B cell (primary cell): ENCODE results near the gene MSH6. TPM values are rescaled to one million over a fixed set of nuclear protein-coding genes. Genes with fewer than 3 reads are reported as not detected.

Experiments used
- ATAC-seq: fragments of 200-7000 bp; cut with Tn5 transposase; one replicate; pipeline ENCODE4 v1.10.0; 2021; ENCODE audit warnings: low read depth, mild to moderate bottlenecking, moderate number of reproducible peaks, moderate library complexity
- CTCF ChIA-PET: fragments of 350-600 bp; sonication (Branson Sonifier 250); formaldehyde crosslinking; loops from one replicate; lab custom pipeline; 2021; ENCODE audit warnings: antibody characterized with exemption, inconsistent platforms; lab: Charles Lee
- POLR2A ChIA-PET: fragments of 350-600 bp; sonication (Branson Sonifier 250); formaldehyde crosslinking; loops from one replicate; lab custom pipeline; 2021; ENCODE audit warnings: antibody characterized with exemption; lab: Charles Lee
- DNase-seq: peaks from one replicate; pipeline ENCODE4 v3.0.0; 2013
- H2AFZ ChIP-seq: 2 replicates; pipeline ENCODE4 v1.6.1; 2012; ENCODE audit warnings: mild to moderate bottlenecking, low read depth, low read length; ENCODE audit not compliant: insufficient read depth, poor library complexity, severe bottlenecking
- H3K27ac ChIP-seq, 2 donors: 1 replicate in 1 of 2; 2 replicates in 1 of 2; pipeline ENCODE4 v1.5.1; 2012 to 2013; ENCODE audit warnings: low read length in 2 of 2, mild to moderate bottlenecking in 2 of 2, moderate library complexity in 1 of 2
- H3K27me3 ChIP-seq, 4 experiments: fragments of 200-600 bp in 1 of 4; sonication (generic) in 1 of 4; replicated peaks in 1 of 4; 1 replicate in 2 of 4; 2 replicates in 2 of 4; pipeline versions ENCODE4 v1.6.1 to v1.7.0; 2013 to 2016; ENCODE audit warnings: low read length in 3 of 4, mild to moderate bottlenecking in 2 of 4, mixed read lengths in 1 of 4, moderate library complexity in 1 of 4; ENCODE audit not compliant: insufficient read depth in 4 of 4, control insufficient read depth in 3 of 4; ENCODE audit errors: control extremely low read depth in 1 of 4
- H3K36me3 ChIP-seq, 2 experiments: replicated peaks in 1 of 2; 1 replicate in 1 of 2; 2 replicates in 1 of 2; pipeline versions ENCODE4 v1.6.1 to v1.7.1; 2013; ENCODE audit warnings: low read length in 1 of 2; ENCODE audit not compliant: insufficient read depth in 2 of 2, control insufficient read depth in 1 of 2; ENCODE audit errors: control extremely low read depth in 1 of 2, extremely low read depth in 1 of 2
- H3K4me1 ChIP-seq, 2 donors: fragments of 200-600 bp in 1 of 2; sonication (generic) in 1 of 2; 1 replicate in 1 of 2; 2 replicates in 1 of 2; pipeline versions ENCODE4 v1.5.1 to v1.6.1; 2013 to 2017; ENCODE audit warnings: low read length in 2 of 2; ENCODE audit not compliant: control insufficient read depth in 2 of 2, insufficient read depth in 2 of 2
- H3K4me2 ChIP-seq: replicated peaks from 2 replicates; pipeline ENCODE3; 2012; ENCODE audit warnings: mild to moderate bottlenecking, low read depth, low read length; ENCODE audit not compliant: poor library complexity, severe bottlenecking
- H3K4me3 ChIP-seq, 5 experiments: fragments of 200-600 bp in 1 of 5; sonication (generic) in 1 of 5; 1 replicate in 3 of 5; 2 replicates in 2 of 5; pipeline versions ENCODE4 v1.5.1 to v1.7.0; 2011 to 2016; ENCODE audit warnings: low read length in 4 of 5, mild to moderate bottlenecking in 4 of 5, low read depth in 2 of 5, control low read depth in 1 of 5, moderate library complexity in 1 of 5; ENCODE audit not compliant: insufficient read depth in 1 of 5; ENCODE audit errors: control extremely low read depth in 1 of 5, extremely low read depth in 1 of 5
- H3K79me2 ChIP-seq: fragments of 200-600 bp; sonication (generic); one replicate; pipeline ENCODE4 v1.6.0; 2016; ENCODE audit warnings: low read length; ENCODE audit not compliant: control insufficient read depth, insufficient read depth
- H3K9ac ChIP-seq: fragments of 200-600 bp; sonication (generic); 2 replicates; pipeline ENCODE4 v1.6.1; 2017; ENCODE audit warnings: mild to moderate bottlenecking, low read length, moderate library complexity
- H3K9me3 ChIP-seq, 3 donors: one replicate each; pipeline versions ENCODE4 v1.6.1 to v1.7.1; 2013; ENCODE audit warnings: low read length in 2 of 3; ENCODE audit not compliant: control insufficient read depth in 2 of 3, insufficient read depth in 1 of 3; ENCODE audit errors: control extremely low read depth in 1 of 3
- H4K20me1 ChIP-seq: 2 replicates; pipeline ENCODE4 v1.6.0; 2012; ENCODE audit warnings: mild to moderate bottlenecking, low read length; ENCODE audit not compliant: insufficient read depth, control insufficient read depth, poor library complexity, severe bottlenecking
- H3K27ac Mint-ChIP-seq: one replicate; pipeline ENCODE4 v1.8.0; 2021; ENCODE audit warnings: mixed read lengths
- H3K27me3 Mint-ChIP-seq: one replicate; pipeline ENCODE4 v1.8.0; 2021; ENCODE audit warnings: mixed read lengths
- H3K4me1 Mint-ChIP-seq: one replicate; pipeline ENCODE4 v1.8.0; 2021; ENCODE audit warnings: mixed read lengths
- H3K4me3 Mint-ChIP-seq: one replicate; pipeline ENCODE4 v1.8.0; 2021; ENCODE audit warnings: mixed read lengths
- H3K9me3 Mint-ChIP-seq: one replicate; pipeline ENCODE4 v1.8.0; 2022; ENCODE audit warnings: mixed read lengths; ENCODE audit not compliant: insufficient read depth
- EZH2 ChIP-seq: IDR thresholded peaks from 2 replicates; pipeline ENCODE4 v1.6.1; 2012; ENCODE audit warnings: borderline replicate concordance, low read depth, mild to moderate bottlenecking, moderate library complexity, low read length; ENCODE audit not compliant: insufficient read depth, poor library complexity, severe bottlenecking
- WGBS: methylation state at CpG from one replicate; pipeline ENCODE4 v1.1.5; 2013; ENCODE audit warnings: missing lambda C conversion rate; ENCODE audit not compliant: insufficient coverage; 5-methylcytosine and 5-hydroxymethylcytosine counted together
- intact Hi-C: fragments of 100-400 bp; cut with micrococcal nuclease; formaldehyde crosslinking; loops from one replicate; pipeline ENCODE4 v1.10.0; 2022
- polyA plus RNA-seq: library from polyadenylated mRNA; depleted of rRNA; stranded (reverse); fragments of >200 nt; gene quantifications from 2 replicates; pipeline ENCODE4 v1.2.3, GENCODE V29; 2012
- total RNA-seq, 2 donors: library from RNA; stranded (reverse); fragments of 120-200 nt in 1 of 2; gene quantifications; 1 replicate in 1 of 2; 2 replicates in 1 of 2; pipeline versions ENCODE4 v1.2.3 to v1.2.4, GENCODE V29; 2013 to 2022
- TF ChIP-seq, protein P1 (sequence below): fragments of 200-600 bp; IDR thresholded peaks from one replicate; pipeline ENCODE4 v1.8.0; 2022; ENCODE audit warnings: antibody characterized with exemption, mild to moderate bottlenecking

The MSH6 gene
- total and polyA plus RNA-seq, 2 donors (not counting 1 experiment from before 2014, with no cell fraction given): 6.8 to 43.9 TPM

DNA sequence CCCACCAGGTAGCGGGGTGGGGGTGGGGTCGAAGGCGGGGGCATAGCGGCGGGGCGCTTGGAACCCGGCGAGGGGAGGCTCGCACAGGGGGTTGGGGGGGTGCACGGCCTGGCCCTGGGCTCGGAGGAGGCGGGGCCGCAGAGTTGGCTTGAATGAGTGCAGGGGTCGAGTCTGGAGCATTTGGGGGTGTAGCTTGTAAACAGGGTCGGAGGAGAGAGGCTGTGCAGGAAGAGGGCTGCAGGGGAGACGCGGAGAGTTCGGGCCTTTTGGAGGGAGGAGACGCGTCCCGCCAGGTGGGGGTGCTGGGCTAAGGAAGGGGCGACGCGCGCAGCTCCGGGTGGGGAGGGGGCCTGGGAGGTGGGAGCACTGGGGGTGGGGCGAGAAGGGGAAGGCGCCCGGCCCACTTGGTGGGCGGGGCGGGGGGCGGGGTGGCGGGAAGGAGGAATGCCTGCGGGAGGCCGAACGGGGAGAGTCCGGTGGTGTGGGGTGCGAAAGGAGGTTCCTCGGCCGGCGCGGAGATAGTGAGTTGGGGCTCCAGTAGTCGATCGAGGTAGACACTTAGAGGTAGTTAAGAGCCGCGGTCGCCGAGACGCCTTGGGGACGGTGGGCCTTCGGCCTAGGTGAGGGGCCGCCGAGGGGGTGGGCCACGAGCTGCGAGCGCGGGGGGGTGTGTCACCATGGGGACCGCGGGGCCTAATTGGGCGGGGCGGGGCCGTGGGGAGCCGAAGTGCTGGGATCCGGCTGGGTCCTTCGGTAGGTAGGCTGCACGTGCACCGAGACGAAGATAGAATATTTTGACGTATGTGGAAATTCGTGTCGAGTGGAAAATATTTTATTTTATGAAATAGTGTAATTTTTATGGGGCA, 774 bp downstream of the MSH6 start:
- intact Hi-C loops: loop anchor here (1.0 to 10.0 kb wide), 4 partner anchors 123 to 869 kb away; partner anchors contain the start of genes FBXO11, MCFD2 and MSH2
- H3K4me1 Mint-ChIP-seq: peaks cover 18% of the 10 kb centered on the region
- H3K27ac Mint-ChIP-seq: peak overlapping the region; percentile 94
- Histone ChIP-seq H3K4me3 (peak overlapping the region; percentile 52 to 98 (median 94)), H4K20me1 (peaks cover 36% of the 10 kb centered on the region), H3K79me2 (peaks cover 45% of the 10 kb centered on the region), H3K9me3 (peaks cover 0 to 11% (median 0%) of the 10 kb centered on the region in 3 donors), H2AFZ (peak overlapping the region; percentile 97), H3K36me3 (no peaks in the 10 kb centered on the region), H3K27me3 (no peaks in the 10 kb centered on the region), H3K9ac (peak overlapping the region; percentile 97), H3K4me2 (peak overlapping the region; percentile 97), H3K27ac (peak overlapping the region; percentile 74 to 85), H3K4me1 (peaks cover 14 to 26% of the 10 kb centered on the region in 2 donors)
- H3K9me3 Mint-ChIP-seq: no peaks in the 10 kb centered on the region
- peak; percentile 87 for DNase-seq
- CTCF ChIA-PET: interaction anchor here (1.0 to 5.0 kb wide), 3 partner anchors 16 to 347 kb away, joined by 3 to 25 read pairs (median 5); no protein-coding TSS in a partner anchor
- ATAC-seq: peak; percentile 29
- peak overlapping the region; percentile 95 for H3K4me3 Mint-ChIP-seq
- under 1% methylated on average over 56 of the region's 71 CpGs for WGBS
- POLR2A ChIA-PET: interaction anchor here (0.6 to 1.1 kb wide), 7 partner anchors 10 to 1319 kb away, joined by 3 to 12 read pairs (median 4); no protein-coding TSS in a partner anchor
- no peak for TF ChIP-seq EZH2
- TF ChIP-seq, protein P1, sequence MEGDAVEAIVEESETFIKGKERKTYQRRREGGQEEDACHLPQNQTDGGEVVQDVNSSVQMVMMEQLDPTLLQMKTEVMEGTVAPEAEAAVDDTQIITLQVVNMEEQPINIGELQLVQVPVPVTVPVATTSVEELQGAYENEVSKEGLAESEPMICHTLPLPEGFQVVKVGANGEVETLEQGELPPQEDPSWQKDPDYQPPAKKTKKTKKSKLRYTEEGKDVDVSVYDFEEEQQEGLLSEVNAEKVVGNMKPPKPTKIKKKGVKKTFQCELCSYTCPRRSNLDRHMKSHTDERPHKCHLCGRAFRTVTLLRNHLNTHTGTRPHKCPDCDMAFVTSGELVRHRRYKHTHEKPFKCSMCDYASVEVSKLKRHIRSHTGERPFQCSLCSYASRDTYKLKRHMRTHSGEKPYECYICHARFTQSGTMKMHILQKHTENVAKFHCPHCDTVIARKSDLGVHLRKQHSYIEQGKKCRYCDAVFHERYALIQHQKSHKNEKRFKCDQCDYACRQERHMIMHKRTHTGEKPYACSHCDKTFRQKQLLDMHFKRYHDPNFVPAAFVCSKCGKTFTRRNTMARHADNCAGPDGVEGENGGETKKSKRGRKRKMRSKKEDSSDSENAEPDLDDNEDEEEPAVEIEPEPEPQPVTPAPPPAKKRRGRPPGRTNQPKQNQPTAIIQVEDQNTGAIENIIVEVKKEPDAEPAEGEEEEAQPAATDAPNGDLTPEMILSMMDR: no peak
- H3K27me3 Mint-ChIP-seq: no peaks in the 10 kb centered on the region
